CD4-positive, alpha-beta T cell treated with Interleukin-6 for 4 hours (primary cell): Measurements from ENCODE around the gene SFMBT1.

Experiments used
- DNase-seq: peaks from one replicate; pipeline ENCODE4 v3.0.0-alpha.2; 2020; ENCODE audit warnings: mixed read lengths

Gene SFMBT1, protein sequence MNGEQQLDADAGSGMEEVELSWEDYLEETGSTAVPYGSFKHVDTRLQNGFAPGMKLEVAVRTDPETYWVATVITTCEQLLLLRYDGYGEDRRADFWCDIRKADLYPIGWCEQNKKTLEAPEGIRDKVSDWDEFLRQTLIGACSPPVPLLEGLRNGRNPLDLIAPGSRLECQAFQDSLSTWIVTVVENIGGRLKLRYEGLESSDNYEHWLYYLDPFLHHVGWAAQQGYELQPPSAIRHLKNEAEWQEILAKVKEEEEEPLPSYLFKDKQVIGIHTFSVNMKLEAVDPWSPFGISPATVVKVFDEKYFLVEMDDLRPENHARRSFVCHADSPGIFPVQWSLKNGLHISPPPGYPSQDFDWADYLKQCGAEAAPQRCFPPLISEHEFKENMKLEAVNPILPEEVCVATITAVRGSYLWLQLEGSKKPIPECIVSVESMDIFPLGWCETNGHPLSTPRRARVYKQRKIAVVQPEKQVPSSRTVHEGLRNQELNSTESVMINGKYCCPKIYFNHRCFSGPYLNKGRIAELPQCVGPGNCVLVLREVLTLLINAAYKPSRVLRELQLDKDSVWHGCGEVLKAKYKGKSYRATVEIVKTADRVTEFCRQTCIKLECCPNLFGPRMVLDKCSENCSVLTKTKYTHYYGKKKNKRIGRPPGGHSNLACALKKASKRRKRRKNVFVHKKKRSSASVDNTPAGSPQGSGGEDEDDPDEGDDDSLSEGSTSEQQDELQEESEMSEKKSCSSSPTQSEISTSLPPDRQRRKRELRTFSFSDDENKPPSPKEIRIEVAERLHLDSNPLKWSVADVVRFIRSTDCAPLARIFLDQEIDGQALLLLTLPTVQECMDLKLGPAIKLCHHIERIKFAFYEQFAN

GRCh38 chr3:53045518-53046170 lies at the start of gene SFMBT1:
SFMBT1 (minus strand) TSS chr3:53046073; CDS start chr3:52969128, 76,945 bp downstream.
- peak; percentile 87 for DNase-seq

GRCh38 chr3:53092942-53093341 lies 47.1 kb upstream of the SFMBT1 start:
- DNase-seq, result no peak

GRCh38 chr3:53092216-53092615 lies 46.3 kb upstream of the SFMBT1 start:
- DNase-seq, result no peak

- no peak for DNase-seq
Measured at GRCh38 chr3:53091011-53091410, 45.1 kb upstream of the SFMBT1 start.

DNA sequence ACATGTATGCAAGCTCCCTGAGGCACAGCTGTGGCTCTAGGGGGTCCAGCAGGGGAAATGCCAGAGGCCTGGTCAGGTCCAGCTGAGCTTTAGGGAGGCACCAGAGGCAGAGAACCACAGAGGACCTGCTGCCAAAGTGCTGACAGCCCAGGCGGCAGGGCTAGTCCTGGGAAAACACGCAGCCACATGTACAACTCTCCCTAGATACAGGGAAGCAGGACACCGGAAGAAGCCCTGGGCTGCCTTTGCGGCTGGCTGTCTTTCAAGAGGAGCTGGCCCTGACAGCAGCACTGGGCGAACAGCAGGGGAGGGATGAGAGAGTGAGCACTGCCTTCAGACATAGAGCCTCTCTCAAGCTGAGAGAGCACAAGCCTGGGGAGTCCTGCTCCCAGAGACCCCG lies 43.6 kb upstream of the SFMBT1 start:
- DNase-seq, result no peak

GRCh38 chr3:53085476-53085875 lies 39.6 kb upstream of the SFMBT1 start:
- no peak for DNase-seq

- no peak for DNase-seq
Measured at GRCh38 chr3:53084310-53085001, 38.6 kb upstream of the SFMBT1 start.

DNA sequence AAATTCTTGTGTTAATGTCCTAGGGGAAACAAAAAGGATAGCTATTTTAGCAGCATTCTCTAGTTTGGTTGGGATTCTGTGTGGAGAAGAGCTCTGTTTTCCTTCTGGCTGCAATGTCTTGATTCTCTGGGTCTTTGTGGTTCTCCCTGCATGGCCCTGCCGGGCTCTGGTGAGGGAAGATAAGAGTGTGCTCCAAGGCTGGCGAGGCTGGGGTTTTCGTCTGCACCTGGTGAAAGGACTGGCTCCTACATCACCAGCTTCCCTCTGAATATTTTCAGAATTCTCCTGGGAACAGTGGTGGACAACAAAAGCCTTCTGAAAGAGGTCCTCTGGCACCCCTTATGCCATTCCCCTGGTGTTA lies 38.1 kb upstream of the SFMBT1 start:
- no peak for DNase-seq

- no peak for DNase-seq
Measured at GRCh38 chr3:53083521-53083920, 37.6 kb upstream of the SFMBT1 start.

DNA sequence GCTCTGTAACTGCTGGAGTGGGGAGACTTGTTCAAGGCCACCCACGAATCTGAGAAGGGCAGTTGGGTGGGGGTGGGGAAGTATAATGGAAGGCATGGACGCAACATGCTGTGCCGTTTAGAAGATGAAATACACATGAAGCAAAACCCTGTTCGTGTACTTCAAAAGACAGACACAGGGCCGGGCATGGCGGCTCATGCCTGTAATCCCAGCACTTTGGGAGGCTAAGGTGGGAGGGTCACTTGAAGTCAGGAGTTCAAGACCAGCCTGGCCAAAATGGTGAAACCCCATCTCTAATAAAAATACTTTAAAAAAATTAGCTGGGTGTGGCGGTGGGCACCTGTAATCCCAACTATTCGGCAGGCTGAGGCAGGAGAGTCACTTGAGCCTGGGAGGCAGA lies 36.9 kb upstream of the SFMBT1 start:
- DNase-seq, result no peak

- no peak for DNase-seq
Measured at GRCh38 chr3:53081318-53081717, 35.4 kb upstream of the SFMBT1 start.

- no peak for DNase-seq
Measured at GRCh38 chr3:53080612-53081205, 34.8 kb upstream of the SFMBT1 start.

- DNase-seq, result no peak
Measured at GRCh38 chr3:53079791-53080555, 34.1 kb upstream of the SFMBT1 start.

DNA sequence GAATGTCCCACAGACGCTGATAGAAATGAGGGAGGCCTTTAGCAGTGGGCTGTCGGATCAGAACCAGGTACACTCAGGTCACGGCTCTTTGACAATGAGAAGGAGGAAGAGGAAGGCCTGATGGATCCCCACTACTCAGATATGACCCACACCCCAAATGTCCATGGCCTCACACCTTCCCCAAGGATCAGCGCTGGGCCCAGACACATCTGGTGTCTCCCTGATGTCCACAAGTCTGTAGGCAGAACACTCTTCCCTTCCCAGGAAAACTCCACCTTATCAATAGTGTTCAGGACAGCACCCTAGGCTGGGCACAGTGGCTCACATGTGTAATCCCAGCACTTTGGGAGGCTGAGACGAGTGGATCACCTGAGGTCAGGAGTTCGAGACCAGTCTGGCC lies 33.3 kb upstream of the SFMBT1 start:
- no peak for DNase-seq

DNA sequence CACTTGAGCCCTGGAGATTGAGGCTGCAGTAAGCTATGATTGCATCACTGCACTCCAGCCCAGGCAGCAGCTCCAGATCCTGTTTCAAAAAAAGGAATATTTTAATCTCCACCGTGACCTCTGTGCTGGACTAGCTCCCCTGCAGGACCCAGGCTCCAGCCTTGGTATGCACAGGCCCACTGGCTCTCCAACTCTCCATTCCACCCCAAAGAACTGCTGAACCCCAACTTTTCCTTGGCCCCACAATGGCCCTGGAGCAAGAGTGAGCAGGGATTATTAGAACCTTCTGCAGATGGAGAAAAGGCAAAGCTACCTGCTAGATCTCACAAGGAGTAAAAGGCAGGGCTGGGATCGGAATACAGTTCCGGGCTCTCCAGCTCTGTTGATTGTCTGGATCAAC lies 32.8 kb upstream of the SFMBT1 start:
- DNase-seq, result no peak

DNA sequence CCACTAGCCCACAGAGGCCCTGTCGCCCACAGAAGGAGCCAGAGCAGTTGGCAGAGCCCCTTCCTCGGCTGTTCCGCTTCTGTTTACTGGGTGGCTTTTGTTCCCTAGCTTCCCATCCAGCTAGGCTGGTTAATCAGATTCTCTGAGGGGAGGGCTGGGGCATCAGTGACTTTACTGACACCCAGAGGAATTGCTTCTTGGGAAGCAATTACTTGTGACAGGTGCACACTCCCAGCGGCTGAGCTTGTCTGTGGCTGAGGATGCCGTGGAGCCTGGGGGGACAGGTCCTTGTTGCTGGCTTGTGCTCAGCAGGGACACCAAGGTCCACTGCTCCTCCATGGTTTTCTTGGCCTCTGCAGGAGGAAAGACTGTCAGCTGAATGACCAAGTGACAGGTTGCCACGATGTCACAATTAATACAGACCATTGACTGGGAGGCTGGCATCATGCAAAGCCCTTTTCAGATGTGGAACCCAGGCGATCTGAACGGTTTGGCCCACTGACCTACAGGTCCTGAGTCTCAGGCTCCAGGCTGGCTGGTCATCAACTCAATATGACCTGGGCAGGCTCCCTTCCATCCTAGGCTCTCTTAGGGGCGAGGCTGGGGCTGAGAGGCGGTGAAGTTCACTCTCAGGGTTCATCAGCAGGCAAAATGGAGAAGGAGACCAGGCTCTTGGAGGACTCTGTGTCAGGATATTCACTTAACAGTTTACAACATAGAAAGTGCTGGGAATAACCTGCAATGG lies 31.8 kb upstream of the SFMBT1 start:
- DNase-seq, result no peak

GRCh38 chr3:53075743-53076140 lies 29.9 kb upstream of the SFMBT1 start:
- no peak for DNase-seq

- no peak for DNase-seq
Measured at GRCh38 chr3:53074761-53075742, 29.2 kb upstream of the SFMBT1 start.

DNA sequence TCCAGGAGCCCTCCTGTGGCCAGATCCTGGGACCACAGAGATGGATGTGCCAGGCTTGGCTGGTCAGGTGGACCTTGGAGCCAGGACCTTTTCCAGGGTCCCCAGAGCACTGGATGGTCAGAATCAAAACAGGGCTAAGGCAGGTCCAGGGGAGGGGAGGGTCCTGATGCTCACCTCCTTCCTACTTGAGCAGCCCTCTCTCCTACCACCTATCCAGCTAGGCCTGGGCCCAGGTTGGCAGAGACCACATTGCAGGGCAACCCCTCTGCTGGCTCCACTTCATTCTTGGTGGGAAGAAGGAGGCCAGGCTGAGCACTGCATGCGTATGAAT lies 28.5 kb upstream of the SFMBT1 start:
- DNase-seq, result no peak
